ENCODE data around the gene CTSF. TPM values are rescaled to one million over a fixed set of nuclear protein-coding genes. Genes with fewer than 3 reads are reported as not detected.
A peak's percentile ranks its signal among the peaks of the same experiment; 100 is the strongest.

The CTSF gene
- total and polyA plus RNA-seq, 2 of the 13 experiments (the other 11 are each of a cell fraction or from before 2014, with no cell fraction given): not detected

- TF ChIP-seq HNF1A (IDR thresholded peaks at IDR 0.05; ENCODE audit: low read depth): no peak
- TF ChIP-seq HNF1A (CRISPR knock-in tag; IDR thresholded peaks at IDR 0.05; ENCODE audit: borderline replicate concordance): no peak
- TF ChIP-seq ZNF333 (CRISPR knock-in tag; IDR thresholded peaks at IDR 0.05; ENCODE audit: borderline replicate concordance): 0 out of 2 replicates have a peak, but pooled peaks have one; percentile 29
- TF ChIP-seq AHDC1 (CRISPR knock-in tag; IDR thresholded peaks at IDR 0.05; ENCODE audit: borderline replicate concordance): no peak
- no peak for TF ChIP-seq NR2F6 (IDR thresholded peaks at IDR 0.05)
- TF ChIP-seq NR2F6 (CRISPR knock-in tag; IDR thresholded peaks at IDR 0.05): no peak
- TF ChIP-seq ISX (CRISPR knock-in tag; conservative IDR thresholded peaks at IDR 0.05): no peak
- no peak for TF ChIP-seq ZNF607 (CRISPR knock-in tag; IDR thresholded peaks at IDR 0.05; ENCODE audit: borderline replicate concordance)
- no peak for TF ChIP-seq TRAFD1 (CRISPR knock-in tag; IDR thresholded peaks at IDR 0.05; ENCODE audit: borderline replicate concordance)
- TF ChIP-seq ZNF572 (CRISPR knock-in tag; IDR thresholded peaks at IDR 0.05): no peak
- no peak for TF ChIP-seq HOXD1 (CRISPR knock-in tag; IDR thresholded peaks at IDR 0.05)
- no peak for TF ChIP-seq HOXA7 (CRISPR knock-in tag; IDR thresholded peaks at IDR 0.05)
- TF ChIP-seq RXRB (CRISPR knock-in tag; IDR thresholded peaks at IDR 0.05; ENCODE audit: borderline replicate concordance): 0 out of 2 replicates have a peak, but pooled peaks have one; percentile 7
- no peak for TF ChIP-seq ZNF7 (CRISPR knock-in tag; IDR thresholded peaks at IDR 0.05)
- no peak for TF ChIP-seq SIN3A (IDR thresholded peaks at IDR 0.05; ENCODE audit: borderline replicate concordance, low read depth, low read length)
- TF ChIP-seq ZNF580 (CRISPR knock-in tag; IDR thresholded peaks at IDR 0.05; ENCODE audit: borderline replicate concordance, low read depth): 0 out of 2 replicates have a peak, but pooled peaks have one; percentile 6
- no peak for TF ChIP-seq NONO (IDR thresholded peaks at IDR 0.05)
- no peak for TF ChIP-seq NONO (CRISPR knock-in tag; conservative IDR thresholded peaks at IDR 0.05)
- no peak for TF ChIP-seq HDAC2 (CRISPR knock-in tag; IDR thresholded peaks at IDR 0.05)
- no peak for TF ChIP-seq MIXL1 (CRISPR knock-in tag; IDR thresholded peaks at IDR 0.05)
Measured at GRCh38 chr11:66546368-66546965, 21.9 kb downstream of the CTSF start, which contains the start of gene ACTN3 (continued).
